ENCODE measurements around the gene CD300LG. TPM values are rescaled to one million over a fixed set of nuclear protein-coding genes. Genes with fewer than 3 reads are reported as not detected.
"Not testable (repeated sequence)": the region's sequence is repeated elsewhere in the genome, so short reads cannot be mapped to it uniquely, and the experiment has no call there.

The CD300LG gene, protein sequence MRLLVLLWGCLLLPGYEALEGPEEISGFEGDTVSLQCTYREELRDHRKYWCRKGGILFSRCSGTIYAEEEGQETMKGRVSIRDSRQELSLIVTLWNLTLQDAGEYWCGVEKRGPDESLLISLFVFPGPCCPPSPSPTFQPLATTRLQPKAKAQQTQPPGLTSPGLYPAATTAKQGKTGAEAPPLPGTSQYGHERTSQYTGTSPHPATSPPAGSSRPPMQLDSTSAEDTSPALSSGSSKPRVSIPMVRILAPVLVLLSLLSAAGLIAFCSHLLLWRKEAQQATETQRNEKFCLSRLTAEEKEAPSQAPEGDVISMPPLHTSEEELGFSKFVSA
- total RNA-seq: 1 to 10 TPM in 1 of 8 experiments, under 1 TPM in 5, not detected in 2; 0.11 to 1.3 (median 0.39) TPM

DNA sequence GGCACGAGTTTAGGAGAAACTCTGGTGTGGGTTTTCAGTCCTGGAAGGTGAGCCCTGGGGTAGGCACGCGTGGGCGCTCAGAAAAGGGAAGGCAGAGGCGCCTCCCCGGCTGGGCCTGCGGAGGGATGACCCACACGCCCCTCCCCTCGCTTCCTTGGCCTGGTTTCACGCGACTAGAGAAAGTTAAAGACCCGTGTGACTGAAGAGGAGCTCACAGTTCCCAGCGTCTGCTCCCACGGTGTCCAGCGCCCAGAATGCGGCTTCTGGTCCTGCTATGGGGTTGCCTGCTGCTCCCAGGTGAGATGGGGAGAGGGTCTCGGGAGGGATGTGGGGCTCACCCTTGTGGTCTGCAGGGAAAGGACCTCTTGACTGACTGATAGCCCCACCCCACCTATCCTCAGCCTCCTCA lies at the start of gene CD300LG:
Gene CD300LG (plus strand): TSS at position 214 of the 409 bp plus-strand sequence. CDS start 41 bp downstream, at position 255.
- in situ Hi-C loops (cut with MboI; ENCODE audit: low pct_unique_long_range_greater_than_20kb in 2 of 9, low sequenced_read_pairs in 9 of 9, unreplicated experiment in 9 of 9): no loop called here
- 17 to 63% (median 43%) methylated on average over 1 to 4 of the region's 17 CpGs; no CpG with 5 or more reads in 6 of the 10 experiments for WGBS, 10 experiments
- H3K4me1 ChIP-seq (replicated peaks in 1 of 2): no peaks in the 10 kb centered on the region
- no peak within 1 kb of the TSS for H3K27ac ChIP-seq
- no peak within 1 kb of the TSS for H3K4me3 ChIP-seq
- peak in 2 of 8 experiments; percentile 8 to 10 for ATAC-seq (replicated peaks in 6 of 8)

DNA sequence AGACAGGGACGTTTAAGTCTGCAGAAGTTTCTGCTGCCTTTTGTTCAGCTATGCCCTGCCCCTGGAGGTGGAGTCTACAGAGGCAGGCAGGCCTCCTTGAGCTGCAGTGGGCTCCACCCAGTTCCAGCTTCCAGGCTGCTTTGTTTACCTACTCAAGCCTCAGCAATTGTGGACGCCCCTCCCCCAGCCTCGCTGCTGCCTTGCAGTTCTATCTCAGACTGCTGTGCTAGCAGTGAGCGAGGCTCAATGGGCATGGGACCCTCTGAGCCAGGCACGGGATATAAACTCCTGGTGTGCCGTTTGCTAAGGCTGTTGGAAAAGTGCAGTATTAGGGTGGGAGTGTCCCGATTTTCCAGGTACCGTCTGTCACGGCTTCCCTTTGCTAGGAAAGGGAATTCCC lies 49.0 kb upstream of the CD300LG start:
- H3K27ac ChIP-seq; H3K4me3 ChIP-seq; in situ Hi-C loops (cut with MboI; ENCODE audit: low pct_unique_long_range_greater_than_20kb in 2 of 9, low sequenced_read_pairs in 9 of 9, unreplicated experiment in 9 of 9); ATAC-seq (replicated peaks in 6 of 8): not testable (repeated sequence)
- peaks cover 0 to 14% of the 10 kb centered on the region in 2 donors for H3K4me1 ChIP-seq (replicated peaks in 1 of 2)
- 50 to 92% (median 80%) methylated on average over 1 to 4 of the region's 9 CpGs; no CpG with 5 or more reads in 7 of the 10 experiments for WGBS, 10 experiments

DNA sequence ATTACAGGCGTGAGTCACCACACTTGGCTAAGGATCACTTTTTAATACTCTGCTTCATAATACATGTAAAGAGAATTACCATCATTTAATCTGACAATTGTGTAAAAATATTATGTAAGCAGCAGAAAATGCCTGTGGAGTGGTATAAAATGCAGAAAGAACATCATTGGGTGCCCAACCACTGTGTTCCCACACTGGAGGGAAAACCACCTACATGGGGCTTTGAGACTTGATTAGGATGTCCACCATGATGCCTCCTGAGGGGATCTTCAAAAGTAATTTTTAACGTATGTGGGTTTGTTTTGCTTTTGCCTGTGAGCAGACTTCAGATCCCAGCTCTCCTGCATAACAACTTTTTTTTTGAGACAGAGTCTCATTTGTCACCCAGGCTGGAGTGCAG lies 47.9 kb upstream of the CD300LG start:
- no peak for ATAC-seq (replicated peaks in 6 of 8)
- WGBS, 10 experiments: 88 to 100% (median 100%) methylated on average over 1 to 2 of the region's 2 CpGs; no CpG with 5 or more reads in 2 of the 10 experiments

DNA sequence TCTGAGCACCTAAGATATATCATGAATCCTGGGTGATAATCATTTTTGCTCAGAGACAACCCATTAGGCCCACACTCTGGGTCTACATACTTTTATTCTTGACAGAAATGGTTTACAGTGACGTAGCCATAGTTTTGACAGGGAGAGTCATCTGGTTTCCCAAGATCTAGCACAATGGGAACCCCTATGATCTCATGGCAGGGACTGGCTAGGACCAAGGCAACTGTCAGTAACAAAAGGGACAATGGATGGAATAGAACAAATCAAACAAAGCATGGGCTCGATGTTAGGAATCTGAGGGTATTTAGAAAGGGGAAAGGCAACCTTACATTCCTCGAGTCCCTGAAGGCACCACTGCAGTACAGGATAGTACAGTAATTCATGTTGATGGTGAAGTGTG lies 46.2 kb upstream of the CD300LG start:
- in situ Hi-C loops (cut with MboI; ENCODE audit: low pct_unique_long_range_greater_than_20kb in 2 of 9, low sequenced_read_pairs in 9 of 9, unreplicated experiment in 9 of 9): no loop called here

More for the DNA sequence above, 47.9 kb upstream of the CD300LG start:
- in situ Hi-C loops (cut with MboI; ENCODE audit: low pct_unique_long_range_greater_than_20kb in 2 of 9, low sequenced_read_pairs in 9 of 9, unreplicated experiment in 9 of 9): no loop called here
- no peak overlapping the region for H3K4me3 ChIP-seq
- H3K4me1 ChIP-seq (replicated peaks in 1 of 2): peaks cover 0 to 14% of the 10 kb centered on the region in 2 donors
- no peak overlapping the region for H3K27ac ChIP-seq

DNA sequence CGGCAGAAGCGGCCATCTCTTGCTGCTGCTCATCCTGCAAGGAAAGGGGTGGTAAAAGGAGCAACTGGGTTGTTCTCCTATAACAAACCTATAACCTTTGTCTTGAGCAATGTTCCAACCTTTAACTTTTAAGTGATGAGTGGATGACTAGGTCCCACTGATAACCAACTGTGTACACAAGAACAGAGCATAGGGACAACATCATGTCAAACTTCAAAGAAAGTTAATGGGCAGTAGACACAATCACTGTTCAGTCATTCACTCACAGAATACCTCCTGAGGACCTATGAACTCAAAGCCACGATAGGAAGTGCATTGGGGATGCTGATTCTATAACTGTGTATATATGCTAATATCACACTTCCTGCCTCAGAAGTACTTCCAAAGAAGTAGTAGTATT lies 45.1 kb upstream of the CD300LG start:
- H3K4me1 ChIP-seq (replicated peaks in 1 of 2): peaks cover 0 to 14% of the 10 kb centered on the region in 2 donors
- ATAC-seq (replicated peaks in 6 of 8): no peak
- H3K4me3 ChIP-seq: no peak overlapping the region
- in situ Hi-C loops (cut with MboI; ENCODE audit: low pct_unique_long_range_greater_than_20kb in 2 of 9, low sequenced_read_pairs in 9 of 9, unreplicated experiment in 9 of 9): no loop called here
- 50 to 94% (median 65%) methylated on average over 1 to 2 of the region's 3 CpGs; no CpG with 5 or more reads in 4 of the 10 experiments for WGBS, 10 experiments
- no peak overlapping the region for H3K27ac ChIP-seq

More for the DNA sequence above, 46.2 kb upstream of the CD300LG start:
- H3K27ac ChIP-seq: no peak overlapping the region
- 50 to 100% (median 78%) methylated on average over 1 to 3 of the region's 3 CpGs for WGBS, 10 experiments
- ATAC-seq (replicated peaks in 6 of 8): peak in 5 of 8 experiments; percentile 71 to 97 (median 74)
- H3K4me3 ChIP-seq: no peak overlapping the region
- peaks cover 0 to 14% of the 10 kb centered on the region in 2 donors for H3K4me1 ChIP-seq (replicated peaks in 1 of 2)

DNA sequence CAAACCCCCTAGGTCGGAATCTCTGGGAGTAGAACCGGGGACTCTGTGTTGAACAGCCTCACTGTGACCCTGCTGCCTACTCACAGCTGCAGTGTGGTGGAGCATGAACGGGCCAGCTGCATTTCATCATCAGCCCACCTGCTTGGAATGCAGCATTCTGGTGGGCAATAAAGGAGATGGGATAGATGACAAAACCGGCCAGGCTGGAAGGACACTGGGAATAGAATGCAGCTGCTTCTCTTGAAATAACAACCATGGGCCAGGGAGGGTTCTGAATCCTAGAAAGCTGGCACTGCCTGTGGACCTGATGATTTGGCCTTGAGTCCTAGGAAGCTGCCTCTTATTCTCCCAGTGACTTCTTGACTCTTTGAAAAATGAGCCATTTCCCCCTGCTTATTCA lies 43.2 kb upstream of the CD300LG start:
- peaks cover 0 to 10% of the 10 kb centered on the region in 2 donors for H3K4me1 ChIP-seq (replicated peaks in 1 of 2)
- no peak overlapping the region for H3K4me3 ChIP-seq
- no peak overlapping the region for H3K27ac ChIP-seq
- 0 to 37% (median 17%) methylated on average over 1 to 4 of the region's 4 CpGs; no CpG with 5 or more reads in 6 of the 10 experiments for WGBS, 10 experiments
- in situ Hi-C loops (cut with MboI; ENCODE audit: low pct_unique_long_range_greater_than_20kb in 2 of 9, low sequenced_read_pairs in 9 of 9, unreplicated experiment in 9 of 9): no loop called here
- ATAC-seq (replicated peaks in 6 of 8): no peak

DNA sequence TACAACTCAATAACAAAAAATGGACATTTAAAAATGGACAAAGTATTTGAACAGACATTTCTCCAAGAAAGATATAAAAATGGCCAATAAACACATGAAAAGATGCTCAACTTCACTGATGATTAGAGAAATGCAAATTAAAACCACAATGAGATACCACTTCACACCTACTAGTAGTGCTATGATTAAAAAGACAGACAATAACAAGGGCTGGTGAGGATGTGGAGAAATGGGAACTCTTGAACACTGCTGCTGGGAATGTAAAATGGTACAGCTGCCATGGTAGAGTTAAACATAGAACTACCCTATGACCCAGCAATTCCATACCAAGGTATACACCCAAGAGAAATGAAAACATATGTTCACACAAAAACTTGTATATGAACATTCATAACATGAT lies 41.9 kb upstream of the CD300LG start:
- no peak overlapping the region for H3K27ac ChIP-seq
- in situ Hi-C loops (cut with MboI; ENCODE audit: low pct_unique_long_range_greater_than_20kb in 2 of 9, low sequenced_read_pairs in 9 of 9, unreplicated experiment in 9 of 9): no loop called here
- peaks cover 0 to 10% of the 10 kb centered on the region in 2 donors for H3K4me1 ChIP-seq (replicated peaks in 1 of 2)
- no peak for ATAC-seq (replicated peaks in 6 of 8)
- H3K4me3 ChIP-seq: no peak overlapping the region

DNA sequence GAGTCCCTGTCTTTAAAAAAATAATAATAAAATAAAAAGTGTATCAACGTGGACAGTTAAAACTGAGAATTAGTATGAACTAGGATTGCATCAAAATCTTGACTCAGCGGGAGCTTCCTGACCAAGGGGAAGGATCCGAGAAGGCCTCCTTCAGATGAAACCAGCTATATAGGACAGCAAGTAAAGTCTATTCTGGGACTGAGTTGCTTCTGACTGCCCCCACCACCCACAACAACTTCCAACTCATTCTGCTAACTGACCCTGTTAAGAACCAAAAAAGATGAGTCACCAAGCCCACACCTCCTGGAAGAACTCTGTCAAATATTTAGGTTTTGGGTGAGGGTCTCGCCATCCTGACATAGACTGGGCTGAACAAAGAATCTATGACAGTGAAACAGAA lies 38.9 kb upstream of the CD300LG start:
- in situ Hi-C loops (cut with MboI; ENCODE audit: low pct_unique_long_range_greater_than_20kb in 2 of 9, low sequenced_read_pairs in 9 of 9, unreplicated experiment in 9 of 9): no loop called here
- Histone ChIP-seq H3K4me1 (replicated peaks in 1 of 2) (no peaks in the 10 kb centered on the region), H3K4me3 (no peak overlapping the region), H3K27ac (no peak overlapping the region)
- no peak for ATAC-seq (replicated peaks in 6 of 8)
- WGBS, 10 experiments: 83 to 100% (median 95%) methylated on average over 1 to 4 of the region's 4 CpGs

DNA sequence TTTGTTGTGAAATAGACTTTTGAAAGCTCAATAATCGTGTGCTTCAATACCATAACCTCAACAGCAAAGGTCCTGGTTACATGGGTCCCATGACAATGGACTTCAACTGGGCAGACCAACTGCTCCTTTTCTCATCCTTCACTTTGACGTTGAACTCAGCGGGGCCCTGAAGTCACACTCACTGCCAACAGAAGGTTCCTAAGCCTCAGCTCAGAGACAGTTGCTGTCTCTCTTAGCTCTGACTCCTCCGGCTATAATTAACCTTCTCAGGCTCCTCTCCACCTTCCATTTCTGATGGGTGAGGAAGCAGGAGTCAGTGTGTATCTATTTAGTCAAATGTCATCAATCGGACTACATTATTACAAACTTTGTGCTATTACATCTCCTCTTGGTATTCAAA lies 37.9 kb upstream of the CD300LG start:
- no peak for ATAC-seq (replicated peaks in 6 of 8)
- in situ Hi-C loops (cut with MboI; ENCODE audit: low pct_unique_long_range_greater_than_20kb in 2 of 9, low sequenced_read_pairs in 9 of 9, unreplicated experiment in 9 of 9): no loop called here
- no peaks in the 10 kb centered on the region for H3K4me1 ChIP-seq (replicated peaks in 1 of 2)
- 81 to 100% (median 90%) methylated on average over 1 to 5 of the region's 5 CpGs; no CpG with 5 or more reads in 1 of the 10 experiments for WGBS, 10 experiments
- no peak overlapping the region for H3K4me3 ChIP-seq
- no peak overlapping the region for H3K27ac ChIP-seq

DNA sequence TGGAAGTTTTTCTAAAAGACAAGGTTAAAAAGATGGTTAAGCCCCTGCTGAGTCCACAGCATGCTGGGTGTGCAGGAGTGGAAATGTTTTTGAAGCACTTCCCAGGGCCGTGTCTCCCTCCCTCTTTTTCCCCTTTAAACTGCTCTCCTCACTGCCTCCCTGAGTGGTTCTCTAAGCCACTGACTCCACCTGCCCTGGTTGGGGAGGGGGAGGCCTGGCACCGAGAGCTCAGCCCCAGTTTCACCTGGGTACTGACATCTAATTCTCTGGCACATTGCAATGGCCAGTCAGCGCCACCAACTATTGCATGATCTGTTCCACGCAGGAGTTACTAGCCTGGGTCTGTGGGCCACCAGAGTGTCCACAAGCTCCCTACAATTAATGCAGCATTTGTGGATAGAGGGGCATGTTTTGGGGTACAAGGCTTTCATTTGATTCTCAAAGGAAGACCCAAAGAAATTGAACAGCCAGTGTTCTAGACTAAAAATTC lies 36.7 kb upstream of the CD300LG start:
- ATAC-seq (replicated peaks in 6 of 8): no peak
- 29 to 100% (median 81%) methylated on average over 1 to 3 of the region's 4 CpGs; no CpG with 5 or more reads in 3 of the 10 experiments for WGBS, 10 experiments
- H3K4me3 ChIP-seq: no peak overlapping the region
- in situ Hi-C loops (cut with MboI; ENCODE audit: low pct_unique_long_range_greater_than_20kb in 2 of 9, low sequenced_read_pairs in 9 of 9, unreplicated experiment in 9 of 9): no loop called here
- H3K27ac ChIP-seq: no peak overlapping the region
- H3K4me1 ChIP-seq (replicated peaks in 1 of 2): no peaks in the 10 kb centered on the region

DNA sequence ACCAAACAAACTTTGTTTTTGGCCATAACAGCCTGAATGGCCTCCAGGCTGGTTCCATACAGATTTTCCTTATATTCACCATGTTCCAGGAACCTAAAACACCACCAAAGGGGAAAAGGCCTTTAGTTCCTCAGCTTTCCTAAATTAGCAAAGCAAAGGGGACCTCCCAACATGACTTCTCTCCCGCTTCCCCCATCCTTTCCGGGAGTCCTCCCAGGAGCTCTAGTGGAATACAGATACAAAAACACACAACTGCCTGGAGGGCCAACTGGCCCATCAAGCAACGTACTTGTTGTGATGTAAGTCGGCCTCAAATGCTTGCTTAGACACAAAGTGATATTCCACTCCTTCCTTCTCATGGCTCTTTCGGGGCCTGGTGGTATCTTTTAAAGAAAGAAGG lies 36.2 kb upstream of the CD300LG start:
- H3K4me1 ChIP-seq (replicated peaks in 1 of 2): no peaks in the 10 kb centered on the region
- in situ Hi-C loops (cut with MboI; ENCODE audit: low pct_unique_long_range_greater_than_20kb in 2 of 9, low sequenced_read_pairs in 9 of 9, unreplicated experiment in 9 of 9): no loop called here
- no peak overlapping the region for H3K4me3 ChIP-seq
- no peak overlapping the region for H3K27ac ChIP-seq
- WGBS, 10 experiments: 59 to 100% (median 84%) methylated on average over 1 to 4 of the region's 5 CpGs; no CpG with 5 or more reads in 5 of the 10 experiments
- no peak for ATAC-seq (replicated peaks in 6 of 8)

DNA sequence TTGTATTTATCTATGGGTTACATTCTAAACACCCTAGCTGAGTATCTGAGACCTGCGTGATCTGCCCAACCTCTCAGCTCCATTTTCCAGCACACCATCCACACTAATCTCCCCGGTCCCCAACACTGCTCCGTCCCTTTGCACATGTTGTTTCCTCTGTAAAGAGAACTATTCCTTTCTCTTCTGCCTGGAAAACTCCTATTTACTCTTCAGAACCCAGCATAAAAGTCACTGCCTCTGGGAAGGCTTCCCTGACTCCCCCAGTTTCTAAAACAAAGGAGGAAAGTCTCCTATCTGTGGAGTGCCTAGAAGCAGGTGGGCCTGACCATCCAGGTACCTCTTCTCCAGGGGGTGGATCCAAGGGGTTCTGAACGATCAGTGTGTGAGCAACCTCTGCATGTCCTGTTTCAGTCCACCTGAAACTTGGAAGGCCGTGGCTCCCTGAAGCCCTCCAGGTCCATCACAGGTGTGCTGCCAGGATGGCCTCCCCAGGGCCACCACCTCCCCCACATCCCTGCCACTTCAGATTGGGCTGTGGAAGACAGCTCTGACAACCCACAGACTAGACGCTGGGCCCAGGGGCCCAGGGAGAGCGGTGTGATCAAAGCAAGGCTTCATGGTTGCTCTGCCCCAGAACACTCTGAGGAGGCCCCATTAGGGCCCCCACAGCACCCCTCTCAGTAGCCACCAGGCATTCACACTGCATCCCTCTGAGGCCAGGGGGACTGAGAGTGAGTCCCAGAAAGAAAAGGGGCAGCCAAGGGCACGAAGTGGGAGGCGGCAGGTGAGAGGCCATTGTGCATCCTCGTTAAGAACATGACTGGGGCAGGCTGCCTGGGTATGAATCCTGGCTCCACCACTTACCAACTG lies 34.3 kb upstream of the CD300LG start:
- Histone ChIP-seq H3K4me3 (no peak overlapping the region), H3K4me1 (replicated peaks in 1 of 2) (no peaks in the 10 kb centered on the region), H3K27ac (no peak overlapping the region)
- 90 to 100% (median 90%) methylated on average over 1 to 6 of the region's 10 CpGs; no CpG with 5 or more reads in 3 of the 10 experiments for WGBS, 10 experiments
- ATAC-seq (replicated peaks in 6 of 8): no peak
- in situ Hi-C loops (cut with MboI; ENCODE audit: low pct_unique_long_range_greater_than_20kb in 2 of 9, low sequenced_read_pairs in 9 of 9, unreplicated experiment in 9 of 9): no loop called here

DNA sequence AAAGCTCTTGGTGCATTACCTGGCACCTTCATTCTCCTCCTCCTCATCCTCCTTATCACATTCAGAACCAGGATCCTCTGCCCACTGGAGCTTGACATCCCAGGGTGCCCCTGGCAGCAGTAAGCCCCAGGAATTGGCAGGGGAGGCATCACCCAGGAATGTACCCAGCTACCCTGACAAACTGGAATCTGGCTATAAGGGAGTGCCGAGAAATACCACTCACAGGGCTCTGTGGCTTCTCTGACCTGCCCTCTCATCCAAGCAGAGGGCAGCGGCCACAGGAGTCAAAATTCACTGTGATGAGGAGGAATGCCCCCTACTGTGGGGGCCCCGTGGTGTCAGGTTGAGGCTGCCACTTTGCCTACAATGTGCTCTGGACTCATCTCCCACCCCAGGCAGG lies 33.6 kb upstream of the CD300LG start:
- WGBS, 10 experiments: 80 to 100% (median 92%) methylated on average over 1 of the region's 3 CpGs; no CpG with 5 or more reads in 6 of the 10 experiments
- in situ Hi-C loops (cut with MboI; ENCODE audit: low pct_unique_long_range_greater_than_20kb in 2 of 9, low sequenced_read_pairs in 9 of 9, unreplicated experiment in 9 of 9): no loop called here
- no peak for ATAC-seq (replicated peaks in 6 of 8)
- no peak overlapping the region for H3K4me3 ChIP-seq
- no peak overlapping the region for H3K27ac ChIP-seq
- H3K4me1 ChIP-seq (replicated peaks in 1 of 2): no peaks in the 10 kb centered on the region

All from motor neuron (in vitro differentiated cells).